Mucosa of stomach (tissue), 1 donor: ENCODE measurements around the gene MRPL53.

Experiments
- H3K27me3 ChIP-seq: one replicate; pipeline ENCODE4 v1.7.0; 2013; ENCODE audit warnings: mild to moderate bottlenecking, low read length; ENCODE audit not compliant: control insufficient read depth, insufficient read depth
- H3K36me3 ChIP-seq: one replicate; pipeline ENCODE4 v1.7.0; 2013; ENCODE audit warnings: low read length; ENCODE audit not compliant: control insufficient read depth, insufficient read depth
- H3K4me1 ChIP-seq: one replicate; pipeline ENCODE4 v1.7.0; 2013; ENCODE audit warnings: mild to moderate bottlenecking, low read length; ENCODE audit not compliant: control insufficient read depth, insufficient read depth
- H3K4me3 ChIP-seq: one replicate; pipeline ENCODE4 v1.7.0; 2013; ENCODE audit warnings: low read length
- H3K9ac ChIP-seq: one replicate; pipeline ENCODE4 v1.7.0; 2013; ENCODE audit warnings: mild to moderate bottlenecking, low read length, moderate library complexity
- H3K9me3 ChIP-seq: one replicate; pipeline ENCODE4 v1.7.0; 2013; ENCODE audit warnings: mild to moderate bottlenecking, low read length, moderate library complexity; ENCODE audit not compliant: control insufficient read depth
- donor health status: Pancreatic carcinoma.

The MRPL53 gene

DNA sequence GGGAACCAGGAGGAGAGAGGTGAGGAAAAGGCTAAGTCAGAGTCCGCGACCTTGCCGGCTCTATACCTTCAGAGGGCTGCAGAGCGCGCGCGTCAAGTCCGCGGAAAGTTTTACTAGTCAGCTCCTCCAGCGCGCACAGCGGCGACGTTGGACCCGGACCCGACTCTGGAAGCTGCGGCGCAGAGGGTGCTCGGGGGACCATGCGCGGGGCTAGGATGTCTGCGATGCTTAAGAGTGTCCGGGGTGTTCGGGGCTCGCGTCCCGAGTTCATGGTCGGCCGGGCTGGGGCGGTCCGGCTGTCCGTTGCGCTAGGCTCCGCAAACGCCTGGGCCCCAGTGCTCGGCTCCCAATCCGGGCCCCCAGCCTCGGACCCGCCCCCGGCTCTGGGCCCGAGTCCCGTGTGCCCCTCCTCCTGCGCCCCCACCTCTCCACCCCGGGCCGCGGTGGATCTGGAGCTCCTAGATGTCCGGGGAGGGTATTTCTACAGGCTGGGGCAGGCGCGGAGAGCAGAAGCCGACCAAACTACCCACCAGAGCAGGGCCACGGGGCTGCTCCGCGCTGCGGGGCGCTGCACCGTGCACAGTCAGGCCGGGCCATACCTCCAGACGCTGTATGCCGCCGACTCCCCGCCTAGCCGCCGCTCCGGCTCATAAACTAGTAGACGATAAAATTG is 26.9 kb upstream of the MRPL53 start, which contains the start of gene LBX2:
Gene LBX2, minus strand, starts transcription at position 337 of the 673 bp plus-strand sequence. Its CDS starts 66 bp downstream, at position 271.
- H3K9ac ChIP-seq, result peak within 1 kb of the TSS; percentile 69
- H3K9me3 ChIP-seq, result no peaks in the 10 kb centered on the region
- peaks cover 39% of the 10 kb centered on the region for H3K4me1 ChIP-seq
- H3K27me3 ChIP-seq, result peaks cover 46% of the 10 kb centered on the region
- peak within 1 kb of the TSS; percentile 60 for H3K4me3 ChIP-seq
- no peaks in the 10 kb centered on the region for H3K36me3 ChIP-seq

GRCh38 chr2:74498500-74499266 is 26.2 kb upstream of the MRPL53 start:
- Histone ChIP-seq H3K4me3 (peak overlapping the region; percentile 60), H3K27me3 (peaks cover 46% of the 10 kb centered on the region), H3K36me3 (no peaks in the 10 kb centered on the region), H3K4me1 (peaks cover 32% of the 10 kb centered on the region), H3K9me3 (no peaks in the 10 kb centered on the region), H3K9ac (peak overlapping the region; percentile 69)

DNA sequence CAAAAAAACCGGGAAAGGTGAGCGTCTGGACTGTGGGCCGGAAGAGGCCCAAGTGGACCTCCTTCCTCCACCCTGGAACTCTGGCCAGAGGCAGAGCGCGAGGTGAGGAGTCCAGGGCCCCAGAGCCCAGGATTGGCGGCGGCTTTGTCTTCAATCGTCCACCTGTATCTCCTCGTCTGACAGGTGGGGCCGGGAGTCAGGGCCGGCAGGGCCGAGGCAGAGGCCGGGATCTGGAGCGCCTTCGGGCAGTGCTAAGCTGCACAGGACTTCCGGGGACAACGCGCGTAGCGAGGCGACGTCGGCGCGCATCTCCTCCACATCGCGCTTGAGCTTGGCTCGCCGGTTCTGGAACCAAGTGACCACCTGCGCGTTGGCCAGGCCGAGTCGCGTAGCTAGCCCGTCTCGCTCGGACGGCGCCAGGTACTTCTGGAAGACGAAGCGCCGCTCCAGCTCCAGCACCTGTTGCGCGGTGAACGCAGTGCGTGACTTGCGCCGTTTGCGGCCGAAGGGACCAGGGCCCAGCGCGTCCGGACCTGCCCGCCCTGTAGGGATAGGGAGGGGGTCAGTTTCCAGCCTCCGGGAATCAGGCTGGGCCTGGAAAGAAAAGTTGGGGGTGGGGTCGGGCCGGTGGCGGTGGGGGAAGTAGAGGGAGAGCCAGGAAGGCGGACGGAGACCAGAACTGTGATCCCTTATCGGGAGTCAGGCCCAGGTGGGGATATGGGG is 25.5 kb upstream of the MRPL53 start:
- Histone ChIP-seq H3K4me3 (peak overlapping the region; percentile 60), H3K27me3 (peaks cover 46% of the 10 kb centered on the region), H3K9ac (peak overlapping the region; percentile 69), H3K4me1 (peaks cover 28% of the 10 kb centered on the region), H3K36me3 (no peaks in the 10 kb centered on the region), H3K9me3 (no peaks in the 10 kb centered on the region)

DNA sequence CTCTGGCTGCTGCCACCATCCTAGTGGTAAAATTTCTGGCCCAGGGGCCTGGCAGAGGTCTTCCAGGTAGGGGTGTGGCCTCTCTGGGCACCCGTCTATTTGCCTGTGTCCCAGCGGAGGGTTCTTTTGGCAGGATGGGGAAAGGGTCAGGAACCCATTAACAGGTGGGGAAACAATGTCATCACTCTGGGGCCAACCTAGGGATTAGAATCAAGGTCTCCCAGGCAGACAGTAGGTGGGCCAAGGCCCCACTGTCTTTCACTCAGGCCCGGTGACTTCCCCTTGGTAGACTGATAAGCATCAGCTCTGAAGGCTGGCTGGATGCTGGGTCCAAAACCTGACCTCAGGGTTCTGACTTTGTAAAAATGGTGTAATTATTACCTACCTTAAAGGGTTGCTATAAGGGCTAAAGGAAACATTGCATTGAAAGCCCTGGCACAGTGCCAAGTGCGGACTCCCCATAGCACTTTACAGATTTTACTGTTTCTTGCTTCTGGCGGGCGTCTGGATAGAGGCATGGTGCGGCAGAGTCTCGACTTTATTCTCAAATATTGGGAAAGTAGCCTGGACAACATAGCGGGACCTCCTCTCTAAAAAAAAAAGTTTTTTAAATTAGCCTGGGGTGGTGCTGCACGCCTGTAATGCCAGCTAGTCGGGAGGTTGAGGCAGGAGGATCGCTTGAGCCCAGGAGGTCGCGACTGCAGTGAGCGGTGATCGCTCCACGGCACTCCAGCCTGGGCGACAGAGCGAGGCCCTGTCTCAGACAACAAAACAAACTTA is 24.7 kb upstream of the MRPL53 start:
- no peak overlapping the region for H3K4me3 ChIP-seq
- peaks cover 46% of the 10 kb centered on the region for H3K27me3 ChIP-seq
- peak overlapping the region; percentile 69 for H3K9ac ChIP-seq
- H3K36me3 ChIP-seq, result peaks cover 4% of the 10 kb centered on the region
- H3K4me1 ChIP-seq, result peaks cover 26% of the 10 kb centered on the region
- no peaks in the 10 kb centered on the region for H3K9me3 ChIP-seq

- H3K4me1 ChIP-seq, result peaks cover 22% of the 10 kb centered on the region
- H3K4me3 ChIP-seq, result no peak overlapping the region
- H3K36me3 ChIP-seq, result peaks cover 17% of the 10 kb centered on the region
- H3K27me3 ChIP-seq, result peaks cover 35% of the 10 kb centered on the region
- no peaks in the 10 kb centered on the region for H3K9me3 ChIP-seq
- no peak overlapping the region for H3K9ac ChIP-seq
These were observed 23.0 kb upstream of the MRPL53 start for GRCh38 chr2:74495440-74495839.

DNA sequence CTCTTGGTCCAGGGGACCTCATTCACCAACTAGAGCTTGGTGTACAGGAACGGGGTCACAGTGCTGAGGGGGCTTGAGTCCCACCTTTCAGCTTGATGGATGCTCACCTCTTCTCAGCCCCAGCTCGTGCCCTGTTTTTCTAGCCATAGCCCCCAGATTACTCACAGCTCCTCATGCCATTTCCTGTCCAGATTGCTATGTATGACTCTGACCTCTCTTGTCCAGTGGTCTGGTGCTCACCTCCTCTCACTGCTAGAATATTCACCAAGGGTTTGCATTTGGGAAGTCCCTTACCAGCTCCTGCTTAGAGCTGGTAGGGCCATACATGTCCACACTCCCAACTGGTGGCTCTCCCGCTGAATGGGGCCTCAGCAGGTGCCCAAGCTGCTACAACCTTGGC is 21.1 kb upstream of the MRPL53 start:
- peaks cover 16% of the 10 kb centered on the region for H3K27me3 ChIP-seq
- no peaks in the 10 kb centered on the region for H3K9me3 ChIP-seq
- H3K4me1 ChIP-seq, result peaks cover 10% of the 10 kb centered on the region
- H3K4me3 ChIP-seq, result no peak overlapping the region
- no peak overlapping the region for H3K9ac ChIP-seq
- peaks cover 17% of the 10 kb centered on the region for H3K36me3 ChIP-seq

DNA sequence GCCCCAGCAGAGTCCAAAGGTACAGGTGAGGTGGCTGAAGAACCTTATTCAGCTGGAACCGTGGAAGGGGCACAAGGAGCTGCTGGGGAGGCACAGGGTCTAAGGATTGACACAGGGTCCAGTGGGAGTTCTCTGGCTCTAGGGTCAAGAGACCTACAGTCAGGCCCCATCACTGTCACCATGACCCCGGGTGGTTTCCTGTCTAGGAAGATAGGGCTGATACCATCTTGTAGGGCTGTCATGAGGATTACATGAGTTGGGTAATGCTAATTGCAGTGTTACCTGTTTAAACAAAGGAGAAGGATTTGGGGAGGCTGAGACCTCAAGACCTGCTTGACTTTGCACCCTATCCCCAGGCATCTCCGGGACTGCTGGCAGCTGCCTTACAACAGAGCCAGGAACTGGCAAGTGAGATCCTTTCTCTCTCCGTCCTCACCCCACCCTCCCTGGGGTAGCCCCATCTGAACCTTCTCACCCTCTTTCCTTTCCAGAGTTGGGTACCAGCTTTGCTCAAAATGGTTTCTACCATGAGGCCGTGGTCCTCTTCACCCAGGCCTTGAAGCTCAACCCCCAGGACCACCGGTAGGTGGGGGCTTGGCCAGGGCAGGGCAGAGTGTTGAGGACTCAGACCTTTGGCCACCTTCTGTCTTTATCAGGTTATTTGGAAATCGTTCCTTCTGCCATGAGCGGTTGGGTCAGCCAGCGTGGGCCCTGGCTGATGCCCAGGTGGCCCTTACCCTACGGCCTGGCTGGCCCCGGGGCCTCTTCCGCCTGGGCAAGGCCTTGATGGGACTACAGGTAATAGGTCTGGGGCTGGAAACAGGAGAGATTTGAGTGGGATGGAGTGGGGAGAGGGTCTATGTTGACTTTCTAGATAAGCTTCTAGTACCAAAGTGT is 19.4 kb upstream of the MRPL53 start:
- no peaks in the 10 kb centered on the region for H3K9me3 ChIP-seq
- no peaks in the 10 kb centered on the region for H3K4me1 ChIP-seq
- peaks cover 17% of the 10 kb centered on the region for H3K36me3 ChIP-seq
- H3K4me3 ChIP-seq, result no peak overlapping the region
- peaks cover 3% of the 10 kb centered on the region for H3K27me3 ChIP-seq
- H3K9ac ChIP-seq, result no peak overlapping the region

- no peak overlapping the region for H3K9ac ChIP-seq
- H3K36me3 ChIP-seq, result peaks cover 17% of the 10 kb centered on the region
- no peaks in the 10 kb centered on the region for H3K9me3 ChIP-seq
- H3K4me3 ChIP-seq, result no peak overlapping the region
- H3K4me1 ChIP-seq, result no peaks in the 10 kb centered on the region
- H3K27me3 ChIP-seq, result no peaks in the 10 kb centered on the region
These were observed 17.4 kb upstream of the MRPL53 start for GRCh38 chr2:74489906-74490305.

DNA sequence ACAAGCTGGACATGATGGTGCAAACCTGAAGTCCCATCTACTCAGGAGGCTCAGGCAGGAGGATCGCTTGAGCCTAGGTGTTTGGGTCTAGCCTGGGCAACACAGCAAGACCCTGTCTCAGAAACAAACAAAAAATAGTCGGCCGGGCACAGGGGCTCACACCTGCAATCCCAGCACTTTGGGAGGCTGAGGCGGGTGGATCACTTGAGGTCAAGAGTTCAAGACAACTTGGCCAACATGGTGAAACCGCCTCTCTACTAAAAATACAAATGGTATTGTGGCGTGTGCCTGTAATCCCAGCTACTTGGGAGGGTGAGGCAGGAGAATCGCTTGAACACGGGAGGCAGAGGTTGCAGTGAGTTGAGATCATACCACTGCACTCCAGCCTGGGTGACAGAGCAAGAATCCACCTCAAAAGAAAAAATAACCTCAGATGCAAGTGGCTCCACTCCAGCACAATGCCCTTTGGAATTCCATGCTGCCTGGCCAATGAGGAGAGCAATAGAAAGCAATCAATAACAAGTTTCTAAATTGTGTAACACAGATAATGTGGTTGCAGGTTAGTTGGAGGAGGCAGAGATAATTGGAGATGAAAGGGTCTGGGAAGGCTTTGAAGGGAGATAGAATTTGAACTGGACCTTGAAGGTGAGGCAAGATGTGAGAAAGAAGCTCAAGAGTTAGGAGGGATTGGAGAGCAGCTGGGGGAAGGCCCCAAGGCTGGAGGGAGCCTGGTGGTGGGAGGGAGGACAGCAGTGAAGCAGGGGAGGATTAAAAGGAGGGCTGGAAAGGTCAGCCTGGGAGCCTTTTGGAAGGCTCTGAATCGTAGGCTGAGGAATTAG is 16.4 kb upstream of the MRPL53 start:
- Histone ChIP-seq H3K9ac (no peak overlapping the region), H3K4me1 (no peaks in the 10 kb centered on the region), H3K36me3 (peaks cover 17% of the 10 kb centered on the region), H3K27me3 (no peaks in the 10 kb centered on the region), H3K9me3 (no peaks in the 10 kb centered on the region), H3K4me3 (no peak overlapping the region)

GRCh38 chr2:74486141-74486540 is 13.7 kb upstream of the MRPL53 start:
- Histone ChIP-seq H3K9me3 (no peaks in the 10 kb centered on the region), H3K36me3 (peaks cover 4% of the 10 kb centered on the region), H3K27me3 (no peaks in the 10 kb centered on the region), H3K4me3 (no peak overlapping the region), H3K4me1 (peaks cover 14% of the 10 kb centered on the region), H3K9ac (no peak overlapping the region)
